ENCODE data around the gene C10orf120.

C10orf120 gene

GRCh38 chr10:122660696-122661095 is 39.0 kb downstream of the C10orf120 start:
- DNase-seq (ENCODE audit: low read depth in 2 of 2): no peak

- no peak for DNase-seq (ENCODE audit: low read depth in 2 of 2)
Observed at GRCh38 chr10:122659651-122660050, 40.0 kb downstream of the C10orf120 start.

- no peak for DNase-seq (ENCODE audit: low read depth in 2 of 2)
Observed at GRCh38 chr10:122659126-122659525, 40.5 kb downstream of the C10orf120 start.

- DNase-seq (ENCODE audit: low read depth in 2 of 2): no peak
Observed at GRCh38 chr10:122658356-122659049, 41.1 kb downstream of the C10orf120 start.

- no peak for DNase-seq (ENCODE audit: low read depth in 2 of 2)
Observed at GRCh38 chr10:122657729-122658128, 41.9 kb downstream of the C10orf120 start.

- no peak for DNase-seq (ENCODE audit: low read depth in 2 of 2)
Observed at GRCh38 chr10:122657255-122657654, 42.4 kb downstream of the C10orf120 start.

- DNase-seq (ENCODE audit: low read depth in 2 of 2): no peak
Observed at GRCh38 chr10:122656741-122657140, 42.9 kb downstream of the C10orf120 start.

- DNase-seq (ENCODE audit: low read depth in 2 of 2): no peak
Observed at GRCh38 chr10:122656308-122656705, 43.3 kb downstream of the C10orf120 start.

GRCh38 chr10:122655524-122656307 is 43.9 kb downstream of the C10orf120 start:
- DNase-seq (ENCODE audit: low read depth in 2 of 2): no peak

- DNase-seq (ENCODE audit: low read depth in 2 of 2): no peak
Observed at GRCh38 chr10:122650331-122650730, 49.3 kb downstream of the C10orf120 start.

GRCh38 chr10:122649903-122650302 is 49.7 kb downstream of the C10orf120 start:
- no peak for DNase-seq (ENCODE audit: low read depth in 2 of 2)

- DNase-seq (ENCODE audit: low read depth in 2 of 2): peak in 1 of 2 donors; percentile 3
Observed at GRCh38 chr10:122648599-122649428, 50.8 kb downstream of the C10orf120 start.
